H1 (cell line): ENCODE results near the gene BCAR1.

ENCODE experiments used
- JUND ChIP-seq: IDR thresholded peaks from 2 replicates; pipeline ENCODE4 v1.6.1; 2011; ENCODE audit warnings: mild to moderate bottlenecking, improper control_type of control experiment, low read length
- TF ChIP-seq, protein P1 (sequence below), 3 experiments: IDR thresholded peaks; 1 replicate in 2 of 3; 2 replicates in 1 of 3; pipeline versions ENCODE4 v1.5.1 to v1.6.1; 2011; ENCODE audit warnings: low read length in 3 of 3, mild to moderate bottlenecking in 3 of 3, inconsistent platforms in 2 of 3, low read depth in 1 of 3, moderate library complexity in 1 of 3; ENCODE audit not compliant: insufficient read depth in 1 of 3; ENCODE audit errors: control extremely low read depth in 1 of 3

DNA sequence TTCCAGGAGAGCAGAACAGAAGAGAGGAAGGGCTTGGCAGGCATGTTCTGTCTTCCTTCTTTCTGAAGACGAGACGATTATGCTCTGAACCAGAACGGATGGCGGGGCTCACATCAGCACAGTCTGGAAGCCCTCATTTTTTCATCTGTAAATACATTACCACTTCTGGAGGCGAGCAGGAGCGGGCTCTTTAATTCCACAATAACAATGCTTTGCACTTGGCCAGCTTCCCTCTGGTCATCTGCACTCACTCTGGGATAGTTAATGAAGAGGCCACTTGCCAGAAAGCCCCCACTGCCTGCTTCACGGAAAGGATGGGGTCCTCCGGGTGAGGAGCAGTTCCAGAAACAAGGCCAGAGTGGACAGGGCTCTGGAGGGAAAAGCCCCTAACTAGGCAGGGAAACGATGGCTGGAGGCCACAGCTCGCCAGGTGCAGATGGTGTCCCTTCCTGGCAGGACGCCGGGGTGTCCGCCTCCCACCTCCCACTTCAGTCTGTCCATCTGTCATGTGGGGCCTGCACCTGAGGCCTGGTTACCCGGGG lies 13.1 kb upstream of the BCAR1 start:
- TF ChIP-seq, protein P1, sequence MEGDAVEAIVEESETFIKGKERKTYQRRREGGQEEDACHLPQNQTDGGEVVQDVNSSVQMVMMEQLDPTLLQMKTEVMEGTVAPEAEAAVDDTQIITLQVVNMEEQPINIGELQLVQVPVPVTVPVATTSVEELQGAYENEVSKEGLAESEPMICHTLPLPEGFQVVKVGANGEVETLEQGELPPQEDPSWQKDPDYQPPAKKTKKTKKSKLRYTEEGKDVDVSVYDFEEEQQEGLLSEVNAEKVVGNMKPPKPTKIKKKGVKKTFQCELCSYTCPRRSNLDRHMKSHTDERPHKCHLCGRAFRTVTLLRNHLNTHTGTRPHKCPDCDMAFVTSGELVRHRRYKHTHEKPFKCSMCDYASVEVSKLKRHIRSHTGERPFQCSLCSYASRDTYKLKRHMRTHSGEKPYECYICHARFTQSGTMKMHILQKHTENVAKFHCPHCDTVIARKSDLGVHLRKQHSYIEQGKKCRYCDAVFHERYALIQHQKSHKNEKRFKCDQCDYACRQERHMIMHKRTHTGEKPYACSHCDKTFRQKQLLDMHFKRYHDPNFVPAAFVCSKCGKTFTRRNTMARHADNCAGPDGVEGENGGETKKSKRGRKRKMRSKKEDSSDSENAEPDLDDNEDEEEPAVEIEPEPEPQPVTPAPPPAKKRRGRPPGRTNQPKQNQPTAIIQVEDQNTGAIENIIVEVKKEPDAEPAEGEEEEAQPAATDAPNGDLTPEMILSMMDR (IDR thresholded peaks at IDR 0.05; ENCODE audit: control extremely low read depth in 1 of 3, insufficient read depth in 1 of 3, low read depth in 1 of 3, low read length in 3 of 3): no peak
- TF ChIP-seq JUND: no peak
